K562 (cell line): Measurements from ENCODE around the gene C1QL2.

Experiments used
- E2F1 ChIP-seq: sonication (generic); formaldehyde crosslinking; IDR thresholded peaks from 2 replicates; pipeline ENCODE4 v1.8.1; 2023; ENCODE audit warnings: mild to moderate bottlenecking, missing genetic modification reagents, moderate library complexity
- EGR1 ChIP-seq: fragments of 450-650 bp; conservative IDR thresholded peaks from 2 replicates; pipeline ENCODE4 v1.6.1; 2017; ENCODE audit warnings: mild to moderate bottlenecking
- FOXA1 ChIP-seq: fragments of 450-650 bp; IDR thresholded peaks from 2 replicates; pipeline ENCODE4 v1.6.1; 2016; ENCODE audit warnings: mild to moderate bottlenecking, borderline replicate concordance
- GABPB1 ChIP-seq: sonication (generic); formaldehyde crosslinking; IDR thresholded peaks from 2 replicates; pipeline ENCODE4 v1.8.0; 2022; ENCODE audit warnings: mild to moderate bottlenecking, missing genetic modification reagents
- MBD2 ChIP-seq: sonication (generic); IDR thresholded peaks from 2 replicates; pipeline ENCODE4 v1.6.1; 2016; ENCODE audit warnings: low read depth, borderline replicate concordance
- POLR2A ChIP-seq: fragments of 450-650 bp; conservative IDR thresholded peaks from 2 replicates; pipeline ENCODE4 v1.6.1; 2016
- SNAPC5 ChIP-seq: fragments of 250-450 bp; sonication (Bioruptor Pico); IDR thresholded peaks from 2 replicates; pipeline ENCODE4 v1.8.0; 2021; ENCODE audit warnings: moderate library complexity, mild to moderate bottlenecking, inconsistent platforms
- ZNF263 ChIP-seq: sonication (generic); formaldehyde crosslinking; IDR thresholded peaks from 2 replicates; pipeline ENCODE4 v1.8.0; 2022; ENCODE audit warnings: mild to moderate bottlenecking, missing genetic modification reagents, borderline replicate concordance

GRCh38 chr2:119207447-119207846 is 48.9 kb upstream of the C1QL2 start:
- TF ChIP-seq GABPB1 (CRISPR knock-in tag): no peak
- no peak for TF ChIP-seq E2F1 (CRISPR knock-in tag)
- no peak for TF ChIP-seq SNAPC5 (CRISPR knock-in tag)
- no peak for TF ChIP-seq ZNF263 (CRISPR knock-in tag)
- no peak for TF ChIP-seq MBD2
- TF ChIP-seq EGR1: no peak
- TF ChIP-seq POLR2A: no peak
- no peak for TF ChIP-seq FOXA1
